ENCODE results near the gene EFCAB8. TPM values are rescaled to one million over a fixed set of nuclear protein-coding genes. Genes with fewer than 3 reads are reported as not detected.

Gene EFCAB8
- total RNA-seq, 6 experiments from 2014 or later, result 0.17 to 0.22 (median 0.20) TPM; not detected in 2

DNA sequence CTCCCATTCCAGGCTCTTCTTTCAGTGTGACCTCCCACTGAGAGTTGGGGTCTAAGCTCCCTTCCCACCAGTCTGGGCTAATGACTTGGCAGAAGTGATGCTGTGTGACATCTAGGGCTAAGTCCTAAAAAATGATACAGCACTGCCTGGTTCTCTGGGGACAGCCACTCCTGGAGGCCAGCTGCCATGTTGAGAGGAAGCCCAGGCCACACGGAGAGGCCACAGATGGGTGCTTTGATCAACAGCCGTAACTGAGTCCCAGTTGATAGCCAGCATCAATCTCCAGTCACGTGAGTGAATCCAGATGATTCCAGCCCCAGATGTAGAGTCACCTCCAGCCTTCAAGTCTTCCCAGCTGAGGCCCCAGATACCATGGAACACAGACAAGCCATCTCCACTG, 131.7 kb downstream of the EFCAB8 start:
- no peaks in the 10 kb centered on the region for H3K36me3 ChIP-seq
- 40% methylated on average over 1 of the region's 3 CpGs for WGBS (ENCODE audit: insufficient coverage, low coverage, low lambda C conversion rate, missing lambda C conversion rate)
- no peak for DNase-seq
- H3K9me3 ChIP-seq, result no peaks in the 10 kb centered on the region
- ATAC-seq, result no peak
- H3K27ac ChIP-seq, result no peak overlapping the region
- intact Hi-C loops (cut with DNase I), result no loop called here
- no peaks in the 10 kb centered on the region for H3K4me1 ChIP-seq
- H3K4me3 ChIP-seq, result no peak overlapping the region
- H3K27me3 ChIP-seq, result no peaks in the 10 kb centered on the region
- TF ChIP-seq CTCF (IDR thresholded peaks at IDR 0.05), result no peak
- no peak for TF ChIP-seq POLR2A (IDR thresholded peaks at IDR 0.05)

GRCh38 chr20:32991383-32991782, 132.7 kb downstream of the EFCAB8 start:
- Histone ChIP-seq H3K27ac (no peak overlapping the region), H3K4me1 (no peaks in the 10 kb centered on the region), H3K9me3 (no peaks in the 10 kb centered on the region), H3K36me3 (no peaks in the 10 kb centered on the region), H3K27me3 (no peaks in the 10 kb centered on the region), H3K4me3 (no peak overlapping the region)
- 23% methylated on average over 2 of the region's 3 CpGs for WGBS (ENCODE audit: insufficient coverage, low coverage, low lambda C conversion rate, missing lambda C conversion rate)
- no peak for TF ChIP-seq POLR2A (IDR thresholded peaks at IDR 0.05)
- TF ChIP-seq CTCF (IDR thresholded peaks at IDR 0.05), result no peak
- DNase-seq, result no peak
- intact Hi-C loops (cut with DNase I), result no loop called here
- no peak for ATAC-seq

DNA sequence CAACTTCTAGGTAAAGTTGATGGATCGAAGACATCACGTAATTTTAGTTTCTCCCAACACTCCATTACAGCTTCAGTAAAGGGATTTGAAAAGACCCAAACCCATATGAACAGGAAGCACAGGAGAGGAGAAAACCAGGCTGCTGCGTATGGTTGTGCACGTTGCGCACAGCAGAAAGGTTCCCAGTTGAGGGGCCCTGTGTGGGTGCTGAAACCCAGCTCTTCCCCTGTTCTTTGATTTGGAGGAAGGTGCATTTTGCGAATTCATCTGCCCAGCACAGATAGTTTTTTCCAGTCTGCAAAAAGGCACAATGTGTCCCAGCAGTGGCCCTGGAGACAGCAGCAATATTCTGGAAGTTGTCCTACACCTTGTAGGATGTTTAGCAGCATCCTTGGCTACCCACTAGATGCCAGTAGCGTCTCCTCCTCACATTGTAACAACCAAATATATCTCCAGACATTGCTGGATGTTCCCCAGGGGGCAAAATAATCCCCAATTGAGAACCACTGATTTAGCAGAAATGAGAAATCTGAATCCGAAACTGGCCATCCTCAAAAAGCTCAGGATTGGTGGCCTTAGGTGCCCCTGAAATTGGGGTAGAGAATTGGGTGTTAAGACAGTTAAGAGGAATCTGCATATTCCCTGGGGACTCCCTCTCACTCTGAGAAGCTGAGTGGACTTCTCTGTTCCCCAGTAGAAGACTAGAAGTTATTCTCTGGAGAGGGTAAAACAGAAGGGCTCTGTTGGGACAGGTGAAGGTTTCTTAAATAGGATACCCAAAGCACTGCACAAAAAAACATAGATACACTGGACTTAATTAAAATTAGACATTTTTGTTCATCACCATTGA, 133.3 kb downstream of the EFCAB8 start:
- no peak for DNase-seq
- H3K27me3 ChIP-seq, result no peaks in the 10 kb centered on the region
- no peaks in the 10 kb centered on the region for H3K36me3 ChIP-seq
- no peak overlapping the region for H3K4me3 ChIP-seq
- no peaks in the 10 kb centered on the region for H3K9me3 ChIP-seq
- WGBS (ENCODE audit: insufficient coverage, low coverage, low lambda C conversion rate, missing lambda C conversion rate), result 64% methylated on average over 7 of the region's 8 CpGs
- TF ChIP-seq POLR2A (IDR thresholded peaks at IDR 0.05), result no peak
- TF ChIP-seq CTCF (IDR thresholded peaks at IDR 0.05), result no peak
- no peak overlapping the region for H3K27ac ChIP-seq
- intact Hi-C loops (cut with DNase I), result no loop called here
- no peaks in the 10 kb centered on the region for H3K4me1 ChIP-seq
- no peak for ATAC-seq

DNA sequence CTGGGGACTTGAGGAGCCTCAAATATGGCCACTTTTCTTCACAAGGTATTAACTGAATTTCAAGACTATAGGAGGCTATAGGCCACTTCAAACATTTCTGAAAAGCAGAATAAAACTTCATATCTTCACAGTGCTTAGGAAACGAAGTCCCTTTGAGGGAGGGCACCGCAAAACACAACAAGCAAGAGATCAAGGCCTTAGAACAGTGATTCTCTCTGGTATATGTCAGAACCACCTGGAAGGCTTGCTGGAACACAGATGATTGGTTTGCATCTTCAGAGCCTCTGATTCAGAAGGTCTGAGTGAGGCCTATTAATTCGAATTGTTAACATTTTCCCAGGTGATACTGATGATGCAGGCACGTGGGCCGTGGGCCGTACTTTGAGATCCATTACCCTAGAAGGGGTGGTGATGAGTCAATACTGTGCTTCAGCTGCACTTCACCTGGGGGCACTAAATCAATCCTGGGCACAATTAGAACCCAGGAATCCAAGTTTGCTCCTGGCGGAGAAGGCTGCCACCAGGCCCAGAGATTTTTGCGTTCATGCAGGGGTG, 134.8 kb downstream of the EFCAB8 start:
- DNase-seq (no peak), ATAC-seq (no peak)
- Histone ChIP-seq H3K36me3 (no peaks in the 10 kb centered on the region), H3K9me3 (no peaks in the 10 kb centered on the region), H3K27me3 (no peaks in the 10 kb centered on the region), H3K4me1 (no peaks in the 10 kb centered on the region), H3K27ac (no peak overlapping the region), H3K4me3 (no peak overlapping the region)
- WGBS (ENCODE audit: insufficient coverage, low coverage, low lambda C conversion rate, missing lambda C conversion rate), result 35% methylated on average over 7 of the region's 8 CpGs
- intact Hi-C loops (cut with DNase I), result no loop called here
- TF ChIP-seq POLR2A (IDR thresholded peaks at IDR 0.05), result no peak
- no peak for TF ChIP-seq CTCF (IDR thresholded peaks at IDR 0.05)
